ENCODE results near the gene TAF4. TPM values are rescaled to one million over a fixed set of nuclear protein-coding genes. Genes with fewer than 3 reads are reported as not detected.

The TAF4 gene
- total and polyA plus RNA-seq, 2 donors (not counting 3 experiments of a cell fraction or from before 2014, with no cell fraction given), result 6.1 to 19.5 TPM

GRCh38 chr20:62025832-62026563 is 39.7 kb downstream of the TAF4 start:
- dilution Hi-C loops (cut with MboI; ENCODE audit: extremely low pct_ligation_motif_present, low sequenced_read_pairs), result no loop called here
- intact Hi-C loops (cut with micrococcal nuclease), result loop anchor here (1.0 to 5.0 kb wide), 4 partner anchors 36 to 131 kb away; partner anchors contain the start of gene LSM14B
- DNase-seq (ENCODE audit: low read depth, low spot score), result peak; percentile 78
- no peaks in the 10 kb centered on the region for H4K20me1 ChIP-seq (replicated peaks; ENCODE audit: control insufficient read depth, extremely low read depth, insufficient read depth, low read length)
- H3K4me2 ChIP-seq (ENCODE audit: insufficient read depth, low read length), result no peak overlapping the region
- H3K9ac ChIP-seq (replicated peaks; ENCODE audit: extremely low read depth, insufficient read depth, low read length), result no peak overlapping the region
- no peak overlapping the region for H3K27ac ChIP-seq (ENCODE audit: insufficient read depth, low read depth, low read length)
- FAIRE-seq, result peak; percentile 84
- H3K9me1 ChIP-seq (replicated peaks; ENCODE audit: control insufficient read depth, extremely low read depth, insufficient read depth, low read length), result no peaks in the 10 kb centered on the region
- no peak overlapping the region for H3K4me3 ChIP-seq (replicated peaks in 1 of 3; ENCODE audit: insufficient read depth in 1 of 3, low read depth in 1 of 3, low read length in 3 of 3)
- no peaks in the 10 kb centered on the region for H3K9me3 ChIP-seq (replicated peaks; ENCODE audit: control insufficient read depth, insufficient read depth, low read length)
- H3K27me3 ChIP-seq (ENCODE audit: control insufficient read depth in 2 of 2, insufficient read depth in 2 of 2, low read length in 2 of 2), result no peaks in the 10 kb centered on the region
- ChIA-PET CTCF (interaction anchor here (0.6 to 2.8 kb wide), 21 partner anchors 9 to 349 kb away, joined by 3 to 25 read pairs (median 4); partner anchors contain the start of genes LSM14B and TAF4), POLR2A (interaction anchor here (0.9 kb wide), 1 partner anchor 40 kb away, joined by 3 read pairs; the partner anchor contains the start of gene TAF4)
- H3K36me3 ChIP-seq (ENCODE audit: control insufficient read depth in 2 of 2, extremely low read depth in 1 of 2, insufficient read depth in 2 of 2, low read length in 2 of 2), result no peaks in the 10 kb centered on the region
- H3K4me1 ChIP-seq (ENCODE audit: control insufficient read depth, extremely low read depth, insufficient read depth, low read length), result peaks cover 10% of the 10 kb centered on the region
- TF ChIP-seq POLR2AphosphoS5 (IDR thresholded peaks at IDR 0.05; ENCODE audit: insufficient read depth, low read depth, low read length) (no peak), CTCF (IDR thresholded peaks at IDR 0.05; ENCODE audit: extremely low read depth in 1 of 2, insufficient read depth in 1 of 2, low read depth in 1 of 2, low read length in 2 of 2) (peak; percentile 65 to 85)
- no peak overlapping the region for H2AFZ ChIP-seq (ENCODE audit: low read depth, low read length)
- no TSS peak for BruUV-seq (replicated peaks)
- peaks cover 65% of the 10 kb centered on the region for H3K79me2 ChIP-seq (ENCODE audit: control insufficient read depth, insufficient read depth, low read length)

- Histone ChIP-seq H4K20me1 (replicated peaks; ENCODE audit: control insufficient read depth, extremely low read depth, insufficient read depth, low read length) (no peaks in the 10 kb centered on the region), H3K27me3 (ENCODE audit: control insufficient read depth in 2 of 2, insufficient read depth in 2 of 2, low read length in 2 of 2) (no peaks in the 10 kb centered on the region), H3K4me3 (replicated peaks in 1 of 3; ENCODE audit: insufficient read depth in 1 of 3, low read depth in 1 of 3, low read length in 3 of 3) (no peak overlapping the region), H3K9me3 (replicated peaks; ENCODE audit: control insufficient read depth, insufficient read depth, low read length) (no peaks in the 10 kb centered on the region), H3K9ac (replicated peaks; ENCODE audit: extremely low read depth, insufficient read depth, low read length) (no peak overlapping the region), H3K9me1 (replicated peaks; ENCODE audit: control insufficient read depth, extremely low read depth, insufficient read depth, low read length) (no peaks in the 10 kb centered on the region), H3K79me2 (ENCODE audit: control insufficient read depth, insufficient read depth, low read length) (peaks cover 66% of the 10 kb centered on the region), H3K27ac (ENCODE audit: insufficient read depth, low read depth, low read length) (no peak overlapping the region), H2AFZ (ENCODE audit: low read depth, low read length) (no peak overlapping the region), H3K4me2 (ENCODE audit: insufficient read depth, low read length) (no peak overlapping the region), H3K36me3 (ENCODE audit: control insufficient read depth in 2 of 2, extremely low read depth in 1 of 2, insufficient read depth in 2 of 2, low read length in 2 of 2) (no peaks in the 10 kb centered on the region), H3K4me1 (ENCODE audit: control insufficient read depth, extremely low read depth, insufficient read depth, low read length) (peaks cover 10% of the 10 kb centered on the region)
- intact Hi-C loops (cut with micrococcal nuclease) (loop anchor here (5.0 kb wide), 2 partner anchors 37 to 97 kb away; partner anchors contain the start of gene LSM14B), dilution Hi-C loops (cut with MboI; ENCODE audit: extremely low pct_ligation_motif_present, low sequenced_read_pairs) (no loop called here)
- ChIA-PET POLR2A (no interaction called here), CTCF (interaction anchor here (0.8 to 2.8 kb wide), 17 partner anchors 9 to 210 kb away, joined by 3 to 25 read pairs (median 5); partner anchors contain the start of genes LSM14B and TAF4)
- DNase-seq (ENCODE audit: low read depth, low spot score), result peak; percentile 1
- TF ChIP-seq EZH2 (IDR thresholded peaks at IDR 0.05; ENCODE audit: borderline replicate concordance, low read depth, low read length, severe bottlenecking), result no peak
- no peak for TF ChIP-seq MAX (IDR thresholded peaks at IDR 0.05; ENCODE audit: insufficient read depth, insufficient read length)
- TF ChIP-seq FOS (IDR thresholded peaks at IDR 0.05; ENCODE audit: borderline replicate concordance, insufficient read depth, low read length), result no peak
- TF ChIP-seq JUN (IDR thresholded peaks at IDR 0.05; ENCODE audit: borderline replicate concordance, insufficient read depth, insufficient read length, low read depth), result no peak
- TF ChIP-seq MYC (IDR thresholded peaks at IDR 0.05; ENCODE audit: low read depth, low read length), result no peak
- TF ChIP-seq GATA2 (IDR thresholded peaks at IDR 0.05; ENCODE audit: insufficient read depth, insufficient read length, low read depth, low read length), result no peak
- no peak for TF ChIP-seq POLR2A (IDR thresholded peaks at IDR 0.05; ENCODE audit: low read depth, low read length)
- no peak for TF ChIP-seq CTCF (IDR thresholded peaks at IDR 0.05; ENCODE audit: extremely low read depth in 1 of 2, insufficient read depth in 1 of 2, low read depth in 1 of 2, low read length in 2 of 2)
- TF ChIP-seq POLR2AphosphoS5 (IDR thresholded peaks at IDR 0.05; ENCODE audit: insufficient read depth, low read depth, low read length), result no peak
- BruUV-seq (replicated peaks), result no TSS peak
- FAIRE-seq, result no peak
These were observed 40.3 kb downstream of the TAF4 start for GRCh38 chr20:62025394-62025793.

All from endothelial cell of umbilical vein (primary cell).